ENCODE data around the gene ISCA1.

Gene ISCA1

GRCh38 chr9:86250123-86250522 is 32.2 kb downstream of the ISCA1 start:
- no peaks in the 10 kb centered on the region for H3K27me3 ChIP-seq (ENCODE audit: control insufficient read depth, insufficient read depth, low read length)

GRCh38 chr9:86248746-86249145 is 33.6 kb downstream of the ISCA1 start:
- Histone ChIP-seq H3K4me3 (ENCODE audit: low read length) (no peak overlapping the region), H3K27me3 (ENCODE audit: control insufficient read depth, insufficient read depth, low read length) (no peaks in the 10 kb centered on the region), H3K27ac (ENCODE audit: low read depth, low read length) (no peak overlapping the region), H3K9ac (ENCODE audit: low read length) (no peak overlapping the region), H3K4me1 (ENCODE audit: control insufficient read depth, insufficient read depth, low read length) (no peaks in the 10 kb centered on the region), H3K36me3 (ENCODE audit: control insufficient read depth, insufficient read depth, low read length) (no peaks in the 10 kb centered on the region)

More at GRCh38 chr9:86250123-86250522, 32.2 kb downstream of the ISCA1 start:
- Histone ChIP-seq H3K4me3 (ENCODE audit: low read length) (no peak overlapping the region), H3K36me3 (ENCODE audit: control insufficient read depth, insufficient read depth, low read length) (no peaks in the 10 kb centered on the region), H3K4me1 (ENCODE audit: control insufficient read depth, insufficient read depth, low read length) (no peaks in the 10 kb centered on the region), H3K27ac (ENCODE audit: low read depth, low read length) (no peak overlapping the region), H3K9ac (ENCODE audit: low read length) (no peak overlapping the region)

GRCh38 chr9:86246752-86247161 is 35.6 kb downstream of the ISCA1 start:
- H3K27ac ChIP-seq (ENCODE audit: low read depth, low read length) = no peak overlapping the region
- H3K9ac ChIP-seq (ENCODE audit: low read length) = no peak overlapping the region
- H3K4me1 ChIP-seq (ENCODE audit: control insufficient read depth, insufficient read depth, low read length) = no peaks in the 10 kb centered on the region
- no peak overlapping the region for H3K4me3 ChIP-seq (ENCODE audit: low read length)
- H3K36me3 ChIP-seq (ENCODE audit: control insufficient read depth, insufficient read depth, low read length) = no peaks in the 10 kb centered on the region
- no peaks in the 10 kb centered on the region for H3K27me3 ChIP-seq (ENCODE audit: control insufficient read depth, insufficient read depth, low read length)

DNA sequence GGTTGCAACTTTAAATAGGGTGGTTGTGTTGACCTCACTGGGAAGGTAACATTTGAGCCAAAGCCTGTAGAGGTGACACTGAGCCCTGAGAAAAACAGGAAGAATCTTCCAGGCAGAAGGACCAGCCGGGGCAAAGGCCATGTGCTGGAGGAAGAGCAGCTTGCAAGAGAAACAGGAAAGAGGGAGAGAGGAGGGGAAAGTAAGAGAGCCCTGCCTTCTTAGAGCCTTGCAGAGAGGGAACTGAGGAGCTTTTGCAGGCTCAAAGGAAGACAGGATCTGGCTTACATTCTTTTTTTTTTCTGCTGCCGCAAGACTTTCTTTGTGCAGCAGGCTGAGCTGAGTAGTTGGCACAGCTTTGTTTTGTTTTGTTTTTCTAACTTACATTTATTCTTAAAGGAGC is 40.3 kb downstream of the ISCA1 start:
- Histone ChIP-seq H3K4me3 (ENCODE audit: low read length) (no peak overlapping the region), H3K9ac (ENCODE audit: low read length) (no peak overlapping the region), H3K27ac (ENCODE audit: low read depth, low read length) (no peak overlapping the region), H3K4me1 (ENCODE audit: control insufficient read depth, insufficient read depth, low read length) (no peaks in the 10 kb centered on the region), H3K27me3 (ENCODE audit: control insufficient read depth, insufficient read depth, low read length) (no peaks in the 10 kb centered on the region), H3K36me3 (ENCODE audit: control insufficient read depth, insufficient read depth, low read length) (no peaks in the 10 kb centered on the region)

DNA sequence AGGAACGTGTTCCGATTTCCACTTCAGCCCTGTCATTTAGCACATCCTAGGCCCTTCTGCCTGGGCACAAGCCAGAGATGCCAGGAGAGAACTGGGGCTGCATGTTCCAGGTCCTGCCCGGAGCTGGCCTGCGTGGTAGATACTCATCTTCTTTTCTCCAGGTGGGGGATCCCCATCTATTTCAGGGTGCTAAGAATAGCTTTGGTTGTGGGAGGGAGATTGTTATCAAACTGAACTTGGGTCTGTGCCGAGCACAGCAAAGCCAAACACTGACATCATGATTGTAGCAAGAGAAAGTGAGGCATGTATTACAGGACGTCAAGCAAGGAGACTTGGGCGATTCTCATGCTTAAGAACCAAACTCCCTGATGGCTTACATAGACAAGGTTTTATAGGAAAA is 41.1 kb downstream of the ISCA1 start:
- no peaks in the 10 kb centered on the region for H3K27me3 ChIP-seq (ENCODE audit: control insufficient read depth, insufficient read depth, low read length)
- no peaks in the 10 kb centered on the region for H3K36me3 ChIP-seq (ENCODE audit: control insufficient read depth, insufficient read depth, low read length)
- no peak overlapping the region for H3K9ac ChIP-seq (ENCODE audit: low read length)
- H3K27ac ChIP-seq (ENCODE audit: low read depth, low read length) = no peak overlapping the region
- no peaks in the 10 kb centered on the region for H3K4me1 ChIP-seq (ENCODE audit: control insufficient read depth, insufficient read depth, low read length)
- H3K4me3 ChIP-seq (ENCODE audit: low read length) = no peak overlapping the region

GRCh38 chr9:86238861-86239770 is 43.2 kb downstream of the ISCA1 start:
- H3K27ac ChIP-seq (ENCODE audit: low read depth, low read length) = no peak overlapping the region
- no peak overlapping the region for H3K9ac ChIP-seq (ENCODE audit: low read length)
- H3K4me1 ChIP-seq (ENCODE audit: control insufficient read depth, insufficient read depth, low read length) = no peaks in the 10 kb centered on the region
- H3K27me3 ChIP-seq (ENCODE audit: control insufficient read depth, insufficient read depth, low read length) = no peaks in the 10 kb centered on the region
- no peaks in the 10 kb centered on the region for H3K36me3 ChIP-seq (ENCODE audit: control insufficient read depth, insufficient read depth, low read length)
- H3K4me3 ChIP-seq (ENCODE audit: low read length) = no peak overlapping the region

DNA sequence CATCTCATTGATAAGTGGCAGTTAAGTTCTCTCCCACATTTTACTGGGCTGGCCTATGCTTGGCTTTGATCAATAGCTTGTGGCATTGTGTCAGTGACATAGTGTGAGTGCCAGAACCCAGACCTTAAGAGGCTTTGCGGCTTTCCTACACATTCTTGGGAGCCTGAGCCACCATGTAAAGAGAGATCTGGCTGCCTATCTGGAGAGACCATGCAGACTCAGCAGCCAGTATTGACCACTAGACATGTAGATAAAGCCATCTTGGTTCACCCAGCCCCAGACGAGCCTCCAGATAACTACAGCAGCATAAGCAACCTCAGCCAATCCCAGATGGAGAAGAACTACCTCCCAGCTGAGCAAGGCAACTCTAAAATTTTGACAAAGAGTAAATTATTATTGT is 51.5 kb downstream of the ISCA1 start:
- Histone ChIP-seq H3K27ac (ENCODE audit: low read depth, low read length) (no peak overlapping the region), H3K36me3 (ENCODE audit: control insufficient read depth, insufficient read depth, low read length) (no peaks in the 10 kb centered on the region), H3K4me1 (ENCODE audit: control insufficient read depth, insufficient read depth, low read length) (no peaks in the 10 kb centered on the region), H3K27me3 (ENCODE audit: control insufficient read depth, insufficient read depth, low read length) (no peaks in the 10 kb centered on the region), H3K4me3 (ENCODE audit: low read length) (no peak overlapping the region), H3K9ac (ENCODE audit: low read length) (no peak overlapping the region)

DNA sequence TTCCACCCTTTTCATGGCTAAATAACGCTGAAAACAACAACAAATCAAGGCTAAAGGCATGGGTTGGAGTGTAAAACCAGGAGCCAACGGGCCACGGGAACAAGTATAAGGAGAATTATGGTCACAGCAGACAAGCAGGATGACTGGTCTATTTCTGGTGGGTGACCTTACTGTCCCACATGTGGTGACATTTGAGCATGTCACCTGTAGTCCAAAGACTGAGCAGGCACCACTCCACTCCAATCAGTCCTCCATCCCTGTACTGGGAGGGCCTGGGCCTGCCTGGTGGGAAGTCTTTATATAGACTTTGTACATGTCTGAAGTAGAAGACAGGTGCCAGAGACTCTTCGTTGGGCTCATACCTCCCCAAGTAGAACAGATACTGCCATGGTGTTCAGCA is 59.7 kb downstream of the ISCA1 start:
- Histone ChIP-seq H3K27me3 (ENCODE audit: control insufficient read depth, insufficient read depth, low read length) (no peaks in the 10 kb centered on the region), H3K36me3 (ENCODE audit: control insufficient read depth, insufficient read depth, low read length) (no peaks in the 10 kb centered on the region), H3K4me1 (ENCODE audit: control insufficient read depth, insufficient read depth, low read length) (no peaks in the 10 kb centered on the region), H3K9ac (ENCODE audit: low read length) (no peak overlapping the region), H3K27ac (ENCODE audit: low read depth, low read length) (no peak overlapping the region), H3K4me3 (ENCODE audit: low read length) (no peak overlapping the region)

- H3K27me3 ChIP-seq (ENCODE audit: control insufficient read depth, insufficient read depth, low read length) = no peaks in the 10 kb centered on the region
- no peaks in the 10 kb centered on the region for H3K4me1 ChIP-seq (ENCODE audit: control insufficient read depth, insufficient read depth, low read length)
- no peaks in the 10 kb centered on the region for H3K36me3 ChIP-seq (ENCODE audit: control insufficient read depth, insufficient read depth, low read length)
- H3K4me3 ChIP-seq (ENCODE audit: low read length) = no peak overlapping the region
- H3K27ac ChIP-seq (ENCODE audit: low read depth, low read length) = no peak overlapping the region
- no peak overlapping the region for H3K9ac ChIP-seq (ENCODE audit: low read length)
Observed at GRCh38 chr9:86219606-86220005, 62.7 kb downstream of the ISCA1 start.

DNA sequence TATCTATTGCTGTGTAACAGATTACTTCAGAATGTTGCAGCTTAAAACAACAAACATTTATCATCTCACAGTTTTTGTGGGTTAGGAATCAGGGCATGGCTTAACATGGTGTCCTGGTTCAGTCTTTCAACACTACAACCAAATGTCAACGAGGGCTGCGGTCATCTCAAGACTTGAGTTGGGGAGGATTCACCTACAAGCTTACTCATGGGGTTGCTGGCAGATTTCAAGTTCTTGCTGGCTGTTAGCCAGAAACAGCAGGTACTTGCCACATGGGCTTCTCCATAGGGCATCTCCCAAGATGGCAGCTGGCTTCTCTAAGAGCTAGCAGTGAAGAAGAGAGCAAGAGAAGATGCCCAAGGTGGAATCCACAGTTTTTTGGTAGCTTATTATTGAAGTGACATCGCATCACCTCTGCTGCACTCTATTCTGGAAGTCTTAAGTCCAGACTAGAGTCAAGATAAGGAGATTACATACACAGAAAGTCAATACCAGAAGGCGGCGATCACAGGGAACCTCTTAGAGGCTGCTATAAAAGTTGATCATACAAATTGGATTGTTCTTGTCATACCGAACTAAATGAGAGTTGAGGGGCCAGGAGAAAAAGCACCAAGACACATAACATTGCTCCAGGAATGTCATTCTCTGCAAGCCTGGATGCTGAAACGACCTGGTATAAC is 65.1 kb downstream of the ISCA1 start:
- no peak overlapping the region for H3K9ac ChIP-seq (ENCODE audit: low read length)
- no peaks in the 10 kb centered on the region for H3K27me3 ChIP-seq (ENCODE audit: control insufficient read depth, insufficient read depth, low read length)
- no peaks in the 10 kb centered on the region for H3K4me1 ChIP-seq (ENCODE audit: control insufficient read depth, insufficient read depth, low read length)
- H3K36me3 ChIP-seq (ENCODE audit: control insufficient read depth, insufficient read depth, low read length) = no peaks in the 10 kb centered on the region
- H3K27ac ChIP-seq (ENCODE audit: low read depth, low read length) = no peak overlapping the region
- no peak overlapping the region for H3K4me3 ChIP-seq (ENCODE audit: low read length)

All from rectal smooth muscle tissue (tissue), 1 donor.